Panc1 (cell line): ENCODE results near the gene FBXO30. TPM values are rescaled to one million over a fixed set of nuclear protein-coding genes. Genes with fewer than 3 reads are reported as not detected.

ENCODE experiments used
- ATAC-seq: fragments of 200-7000 bp; cut with Tn5 transposase; 2 replicates; pipeline ENCODE4 v1.9.1; 2020; ENCODE audit warnings: mild to moderate bottlenecking, moderate library complexity
- BruUV-seq: library from RNA; stranded (reverse); fragments of 400-500 nt; replicated peaks from 2 replicates; lab custom pipeline; 2021; lab: Mats Ljungman, UMichigan
- CTCF ChIA-PET: fragments of 300-600 bp; sonication (Branson Sonifier 250); formaldehyde crosslinking; loops from one replicate; lab custom pipeline; 2022; ENCODE audit warnings: antibody characterized with exemption; lab: Charles Lee
- POLR2A ChIA-PET: fragments of 300-600 bp; sonication (Branson Sonifier 250); formaldehyde crosslinking; loops from one replicate; lab custom pipeline; 2022; ENCODE audit warnings: antibody characterized with exemption; lab: Charles Lee
- DNase-seq: peaks from one replicate; pipeline ENCODE4 v3.0.0-alpha.2; 2010; ENCODE audit warnings: low read depth, low spot score
- H3K27ac ChIP-seq: 2 replicates; pipeline ENCODE4 v1.5.1; 2011; ENCODE audit warnings: mild to moderate bottlenecking, low read length, inconsistent platforms
- H3K27me3 ChIP-seq: fragments of 200-500 bp; sonication (Bioruptor generic); 2 replicates; pipeline ENCODE4 v1.6.0; 2014; ENCODE audit warnings: low read length, inconsistent platforms; ENCODE audit not compliant: control insufficient read depth, insufficient read depth
- H3K36me3 ChIP-seq: fragments of 200-500 bp; sonication (Bioruptor generic); 2 replicates; pipeline ENCODE4 v1.5.1; 2014; ENCODE audit warnings: inconsistent platforms, mild to moderate bottlenecking, low read length, moderate library complexity; ENCODE audit not compliant: control insufficient read depth, insufficient read depth
- H3K4me1 ChIP-seq: 2 replicates; pipeline ENCODE4 v1.5.1; 2011; ENCODE audit warnings: inconsistent platforms, mild to moderate bottlenecking, low read length, moderate library complexity; ENCODE audit not compliant: control insufficient read depth, insufficient read depth
- H3K4me3 ChIP-seq, 2 experiments: 2 replicates each; pipeline ENCODE4 v1.5.1; 2011 to 2012; ENCODE audit warnings: low read depth in 2 of 2, low read length in 2 of 2, mild to moderate bottlenecking in 2 of 2, inconsistent platforms in 1 of 2, moderate library complexity in 1 of 2
- H3K9me3 ChIP-seq: fragments of 200-500 bp; sonication (Bioruptor generic); 2 replicates; pipeline ENCODE4 v1.5.1; 2014; ENCODE audit warnings: low read depth, mild to moderate bottlenecking, inconsistent platforms, low read length, moderate library complexity; ENCODE audit not compliant: control insufficient read depth, insufficient read depth
- POLR2AphosphoS5 ChIP-seq: IDR thresholded peaks from 2 replicates; pipeline ENCODE4 v1.6.1; 2012; ENCODE audit warnings: mild to moderate bottlenecking, low read depth, low read length, moderate library complexity
- SIN3A ChIP-seq: IDR thresholded peaks from 2 replicates; pipeline ENCODE4 v1.6.1; 2012; ENCODE audit warnings: low read depth, mild to moderate bottlenecking, low read length, moderate library complexity, borderline replicate concordance; ENCODE audit not compliant: insufficient read depth
- TCF7L2 ChIP-seq: IDR thresholded peaks from 2 replicates; pipeline ENCODE4 v1.6.1; 2011; ENCODE audit warnings: mild to moderate bottlenecking, low read depth, low read length, inconsistent platforms
- in situ Hi-C: cut with HindIII; loops from 2 replicates; pipeline ENCODE4 v1.10.0; 2016; ENCODE audit warnings: low sequenced_read_pairs, low pct_unique_long_range_greater_than_20kb
- intact Hi-C: fragments of 100-400 bp; cut with micrococcal nuclease; formaldehyde crosslinking; loops from one replicate; pipeline ENCODE4 v1.10.0; 2022; ENCODE audit not compliant: unreplicated experiment
- total RNA-seq: library from RNA; stranded (reverse); gene quantifications from one replicate; pipeline ENCODE4 v1.2.1, GENCODE V29; 2021; ENCODE audit not compliant: unreplicated experiment
- TF ChIP-seq, protein P1 (sequence below), 2 experiments: IDR thresholded peaks; 2 replicates each; pipeline ENCODE4 v1.6.1; 2011 to 2012; ENCODE audit warnings: low read depth in 2 of 2, control low read depth in 1 of 2, low read length in 1 of 2, mild to moderate bottlenecking in 1 of 2, moderate library complexity in 1 of 2; ENCODE audit not compliant: insufficient read depth in 1 of 2
- TF ChIP-seq, protein P2 (sequence below): fragments of 450-650 bp; IDR thresholded peaks from 2 replicates; pipeline ENCODE4 v1.5.1; 2017; ENCODE audit warnings: mild to moderate bottlenecking

The FBXO30 gene
- total RNA-seq, 1 experiment from 2014 or later, result 9.5 TPM

DNA sequence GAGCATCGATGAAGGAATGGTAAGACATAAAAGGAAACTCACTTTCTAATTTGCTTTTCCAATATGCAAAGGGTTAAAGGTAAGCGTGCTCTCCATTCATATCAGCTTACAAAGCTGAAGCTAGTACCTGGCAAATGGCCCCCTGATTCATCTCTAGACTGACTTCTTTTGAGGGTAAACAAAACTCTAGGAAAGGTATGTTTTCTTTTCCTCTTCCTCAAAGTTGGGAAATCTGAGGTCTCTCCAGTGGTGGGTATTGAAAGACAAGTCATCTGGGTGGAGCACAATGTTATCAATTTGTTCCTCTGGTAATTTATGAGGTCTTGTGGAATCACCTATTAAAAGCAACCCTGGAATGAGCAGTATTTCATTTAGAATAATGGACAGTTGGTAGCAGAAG lies 7.9 kb upstream of the FBXO30 start:
- no peak for ATAC-seq
- intact Hi-C loops (no loop called here), in situ Hi-C loops (no loop called here)
- Histone ChIP-seq H3K27me3 (no peaks in the 10 kb centered on the region), H3K27ac (no peak overlapping the region), H3K4me1 (no peaks in the 10 kb centered on the region), H3K9me3 (no peaks in the 10 kb centered on the region), H3K36me3 (no peaks in the 10 kb centered on the region), H3K4me3 (no peak overlapping the region)
- no TSS peak for BruUV-seq
- ChIA-PET CTCF (no interaction called here), POLR2A (no interaction called here)
- TF ChIP-seq POLR2AphosphoS5, result no peak
- DNase-seq, result no peak

DNA sequence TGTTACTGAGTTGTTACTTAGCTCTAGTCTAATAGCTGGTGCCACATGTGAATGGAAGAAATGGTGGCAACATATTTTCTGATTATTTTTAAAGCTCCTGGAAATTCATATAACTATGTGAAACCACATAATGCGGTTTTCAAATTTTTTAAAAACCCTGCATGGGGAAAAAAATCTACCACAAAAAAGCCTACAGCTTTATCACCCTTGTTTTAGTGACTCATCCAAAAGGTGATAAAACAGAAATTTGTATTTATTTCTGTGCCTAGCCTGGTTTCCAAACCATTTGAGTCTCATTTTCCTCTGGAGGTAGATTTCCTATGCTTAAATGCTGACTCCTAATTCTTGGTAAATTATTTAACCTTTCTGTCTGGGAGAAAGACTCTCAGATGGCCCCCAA lies 5.4 kb upstream of the FBXO30 start:
- ChIA-PET POLR2A (no interaction called here), CTCF (no interaction called here)
- BruUV-seq, result no TSS peak
- TF ChIP-seq POLR2AphosphoS5, result no peak
- no peak for TF ChIP-seq SIN3A
- no peak for TF ChIP-seq TCF7L2
- H3K4me3 ChIP-seq, result no peak overlapping the region
- DNase-seq, result no peak
- H3K4me1 ChIP-seq, result peaks cover 6% of the 10 kb centered on the region; the same call in 1 of the 2 replicates
- H3K36me3 ChIP-seq, result no peaks in the 10 kb centered on the region
- H3K9me3 ChIP-seq, result no peaks in the 10 kb centered on the region
- H3K27ac ChIP-seq, result no peak overlapping the region
- in situ Hi-C loops, result no loop called here
- intact Hi-C loops, result no loop called here
- H3K27me3 ChIP-seq, result no peaks in the 10 kb centered on the region
- ATAC-seq, result no peak

DNA sequence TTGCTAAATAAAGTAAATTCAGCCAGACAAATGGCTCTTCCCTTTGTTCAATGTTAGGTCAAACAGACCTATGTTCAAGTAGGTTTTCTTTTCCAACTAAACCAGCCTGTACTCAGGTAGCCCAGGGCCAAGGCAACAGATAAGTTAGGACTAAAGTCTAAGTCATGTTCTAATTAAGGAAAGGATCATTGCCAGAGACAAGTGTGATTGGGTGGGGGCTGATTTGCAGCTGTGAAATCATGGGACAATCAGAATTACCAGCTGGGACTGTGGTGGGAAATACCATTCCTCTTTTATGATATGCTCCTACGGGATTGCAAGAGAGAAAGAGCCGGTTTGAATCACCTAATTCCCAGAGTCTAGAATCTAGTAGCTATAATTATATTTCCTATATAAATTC lies 4.2 kb upstream of the FBXO30 start:
- intact Hi-C loops, result no loop called here
- Histone ChIP-seq H3K4me1 (peaks cover 6% of the 10 kb centered on the region; the same call in 1 of the 2 replicates), H3K9me3 (no peaks in the 10 kb centered on the region), H3K27me3 (no peaks in the 10 kb centered on the region), H3K4me3 (no peak overlapping the region), H3K36me3 (peaks cover 2% of the 10 kb centered on the region; the same call in 1 of the 2 replicates), H3K27ac (no peak overlapping the region)
- TF ChIP-seq POLR2AphosphoS5 (no peak), TCF7L2 (no peak), SIN3A (no peak)
- TF ChIP-seq, protein P1, sequence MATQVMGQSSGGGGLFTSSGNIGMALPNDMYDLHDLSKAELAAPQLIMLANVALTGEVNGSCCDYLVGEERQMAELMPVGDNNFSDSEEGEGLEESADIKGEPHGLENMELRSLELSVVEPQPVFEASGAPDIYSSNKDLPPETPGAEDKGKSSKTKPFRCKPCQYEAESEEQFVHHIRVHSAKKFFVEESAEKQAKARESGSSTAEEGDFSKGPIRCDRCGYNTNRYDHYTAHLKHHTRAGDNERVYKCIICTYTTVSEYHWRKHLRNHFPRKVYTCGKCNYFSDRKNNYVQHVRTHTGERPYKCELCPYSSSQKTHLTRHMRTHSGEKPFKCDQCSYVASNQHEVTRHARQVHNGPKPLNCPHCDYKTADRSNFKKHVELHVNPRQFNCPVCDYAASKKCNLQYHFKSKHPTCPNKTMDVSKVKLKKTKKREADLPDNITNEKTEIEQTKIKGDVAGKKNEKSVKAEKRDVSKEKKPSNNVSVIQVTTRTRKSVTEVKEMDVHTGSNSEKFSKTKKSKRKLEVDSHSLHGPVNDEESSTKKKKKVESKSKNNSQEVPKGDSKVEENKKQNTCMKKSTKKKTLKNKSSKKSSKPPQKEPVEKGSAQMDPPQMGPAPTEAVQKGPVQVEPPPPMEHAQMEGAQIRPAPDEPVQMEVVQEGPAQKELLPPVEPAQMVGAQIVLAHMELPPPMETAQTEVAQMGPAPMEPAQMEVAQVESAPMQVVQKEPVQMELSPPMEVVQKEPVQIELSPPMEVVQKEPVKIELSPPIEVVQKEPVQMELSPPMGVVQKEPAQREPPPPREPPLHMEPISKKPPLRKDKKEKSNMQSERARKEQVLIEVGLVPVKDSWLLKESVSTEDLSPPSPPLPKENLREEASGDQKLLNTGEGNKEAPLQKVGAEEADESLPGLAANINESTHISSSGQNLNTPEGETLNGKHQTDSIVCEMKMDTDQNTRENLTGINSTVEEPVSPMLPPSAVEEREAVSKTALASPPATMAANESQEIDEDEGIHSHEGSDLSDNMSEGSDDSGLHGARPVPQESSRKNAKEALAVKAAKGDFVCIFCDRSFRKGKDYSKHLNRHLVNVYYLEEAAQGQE (IDR thresholded peaks at IDR 0.05; ENCODE audit: insufficient read depth in 1 of 2, low read depth in 2 of 2, low read length in 1 of 2), result no peak
- TF ChIP-seq, protein P2, sequence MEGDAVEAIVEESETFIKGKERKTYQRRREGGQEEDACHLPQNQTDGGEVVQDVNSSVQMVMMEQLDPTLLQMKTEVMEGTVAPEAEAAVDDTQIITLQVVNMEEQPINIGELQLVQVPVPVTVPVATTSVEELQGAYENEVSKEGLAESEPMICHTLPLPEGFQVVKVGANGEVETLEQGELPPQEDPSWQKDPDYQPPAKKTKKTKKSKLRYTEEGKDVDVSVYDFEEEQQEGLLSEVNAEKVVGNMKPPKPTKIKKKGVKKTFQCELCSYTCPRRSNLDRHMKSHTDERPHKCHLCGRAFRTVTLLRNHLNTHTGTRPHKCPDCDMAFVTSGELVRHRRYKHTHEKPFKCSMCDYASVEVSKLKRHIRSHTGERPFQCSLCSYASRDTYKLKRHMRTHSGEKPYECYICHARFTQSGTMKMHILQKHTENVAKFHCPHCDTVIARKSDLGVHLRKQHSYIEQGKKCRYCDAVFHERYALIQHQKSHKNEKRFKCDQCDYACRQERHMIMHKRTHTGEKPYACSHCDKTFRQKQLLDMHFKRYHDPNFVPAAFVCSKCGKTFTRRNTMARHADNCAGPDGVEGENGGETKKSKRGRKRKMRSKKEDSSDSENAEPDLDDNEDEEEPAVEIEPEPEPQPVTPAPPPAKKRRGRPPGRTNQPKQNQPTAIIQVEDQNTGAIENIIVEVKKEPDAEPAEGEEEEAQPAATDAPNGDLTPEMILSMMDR, result no peak
- ChIA-PET POLR2A (interaction anchor here (0.6 kb wide), 1 partner anchor 30 kb away, joined by 3 read pairs; no protein-coding TSS in a partner anchor), CTCF (no interaction called here)
- ATAC-seq, result no peak
- BruUV-seq, result no TSS peak
- DNase-seq, result no peak
- in situ Hi-C loops, result no loop called here
